Stimulated activated CD8-positive, alpha-beta memory T cell treated with anti-CD3 and anti-CD28 coated beads, Interleukin-12 subunit alpha, Interleukin-12 subunit beta, amount 100 ng/mL, for 4 hours (primary cell): ENCODE measurements around the gene RAB11FIP5.
"Not testable (repeated sequence)": the region's sequence is repeated elsewhere in the genome, so short reads cannot be mapped to it uniquely, and the experiment has no call there.

Experiments
- DNase-seq: peaks from one replicate; pipeline ENCODE4 v3.0.0-alpha.2; 2020; ENCODE audit warnings: low read depth

RAB11FIP5 gene

GRCh38 chr2:73110168-73111072 lies 2.3 kb downstream of the RAB11FIP5 start:
- no peak for DNase-seq

GRCh38 chr2:73109431-73110167 lies 3.1 kb downstream of the RAB11FIP5 start:
- DNase-seq: no peak

GRCh38 chr2:73107211-73107926 lies 5.4 kb downstream of the RAB11FIP5 start:
- no peak for DNase-seq

GRCh38 chr2:73106791-73107190 lies 6.0 kb downstream of the RAB11FIP5 start:
- no peak for DNase-seq

GRCh38 chr2:73105511-73105971 lies 7.2 kb downstream of the RAB11FIP5 start:
- DNase-seq: no peak

- DNase-seq: no peak
Measured at GRCh38 chr2:73104933-73105332, 7.8 kb downstream of the RAB11FIP5 start.

- DNase-seq: no peak
Measured at GRCh38 chr2:73103018-73103542, 9.7 kb downstream of the RAB11FIP5 start.

GRCh38 chr2:73101626-73102256 lies 11.0 kb downstream of the RAB11FIP5 start:
- DNase-seq: no peak

- DNase-seq: no peak
Measured at GRCh38 chr2:73100956-73101355, 11.8 kb downstream of the RAB11FIP5 start.

GRCh38 chr2:73099486-73099885 lies 13.3 kb downstream of the RAB11FIP5 start:
- no peak for DNase-seq

- DNase-seq: no peak
Measured at GRCh38 chr2:73095910-73096309, 16.8 kb downstream of the RAB11FIP5 start.

- DNase-seq: not testable (repeated sequence)
Measured at GRCh38 chr2:73093601-73094218, 19.0 kb downstream of the RAB11FIP5 start.

GRCh38 chr2:73092146-73092783 lies 20.5 kb downstream of the RAB11FIP5 start:
- DNase-seq: no peak

- no peak for DNase-seq
Measured at GRCh38 chr2:73091696-73092095, 21.1 kb downstream of the RAB11FIP5 start.

- no peak for DNase-seq
Measured at GRCh38 chr2:73091164-73091563, 21.6 kb downstream of the RAB11FIP5 start.

GRCh38 chr2:73089270-73090030 lies 23.3 kb downstream of the RAB11FIP5 start:
- DNase-seq: no peak

GRCh38 chr2:73088703-73089102 lies 24.0 kb downstream of the RAB11FIP5 start:
- DNase-seq: no peak

GRCh38 chr2:73088211-73088610 lies 24.5 kb downstream of the RAB11FIP5 start:
- no peak for DNase-seq

GRCh38 chr2:73087311-73087710 lies 25.4 kb downstream of the RAB11FIP5 start:
- DNase-seq: no peak

GRCh38 chr2:73085691-73086090 lies 27.1 kb downstream of the RAB11FIP5 start:
- peak; percentile 61 for DNase-seq
